GM19351 (cell line): ENCODE data around the gene PDE3A.
"Not testable (repeated sequence)": the region's sequence is repeated elsewhere in the genome, so short reads cannot be mapped to it uniquely, and the experiment has no call there.

Experiments used
- ATAC-seq: cut with Tn5 transposase; IDR thresholded peaks from one replicate; pipeline ENCODE4 v1.9.1; 2021; ENCODE audit warnings: mild to moderate bottlenecking, moderate library complexity; ENCODE audit not compliant: unreplicated experiment

The PDE3A gene

DNA sequence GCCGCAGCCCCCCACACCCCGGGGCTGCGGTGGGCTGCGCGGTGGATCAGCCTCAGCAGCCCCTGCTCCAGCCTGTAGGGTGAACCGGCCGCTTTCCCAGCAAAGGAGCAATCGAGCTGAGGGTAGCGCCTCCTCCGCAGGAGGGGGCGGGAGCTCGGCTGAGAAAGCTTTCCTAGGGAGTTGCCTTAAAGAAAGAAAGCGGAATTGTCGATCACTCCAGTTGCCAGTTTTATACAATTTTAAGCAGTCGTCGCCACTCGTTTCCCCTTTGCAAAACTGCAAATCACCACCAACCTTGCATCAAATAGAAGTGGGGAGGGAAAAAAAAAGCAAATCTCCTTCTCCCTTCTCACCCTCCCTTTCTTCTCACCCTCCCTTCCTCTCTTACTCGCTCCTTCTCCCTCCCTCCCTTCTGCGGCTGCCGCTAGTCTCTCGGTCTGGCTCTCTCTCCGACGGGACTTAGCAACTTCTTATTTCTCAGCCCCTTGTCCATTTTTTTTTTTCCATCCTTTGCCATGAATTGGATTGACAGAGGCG lies at the start of gene PDE3A:
PDE3A (plus strand) TSS at position 424 of the 537 bp plus-strand sequence. CDS start 748 bp downstream, outside the sequence.
- no peak for ATAC-seq

DNA sequence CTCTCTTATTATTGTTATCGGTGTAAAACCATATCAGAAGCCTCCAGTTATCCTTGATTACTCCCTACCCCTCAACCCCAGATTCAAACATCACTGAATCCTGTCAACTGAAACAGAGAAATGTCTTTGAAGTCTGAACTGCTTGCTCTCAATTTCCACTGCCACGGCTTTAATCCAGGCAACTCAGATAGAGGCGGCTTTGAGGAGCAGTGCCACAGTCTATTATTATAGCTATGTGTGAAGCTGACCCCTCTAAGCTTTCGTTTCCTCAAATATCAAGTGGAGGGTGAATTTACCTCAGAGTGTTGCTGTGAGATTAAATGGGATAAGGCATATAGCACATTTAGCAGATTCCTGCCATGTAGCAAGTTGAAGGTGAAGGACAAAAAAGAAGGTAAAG lies 49.0 kb upstream of the PDE3A start:
- no peak for ATAC-seq

DNA sequence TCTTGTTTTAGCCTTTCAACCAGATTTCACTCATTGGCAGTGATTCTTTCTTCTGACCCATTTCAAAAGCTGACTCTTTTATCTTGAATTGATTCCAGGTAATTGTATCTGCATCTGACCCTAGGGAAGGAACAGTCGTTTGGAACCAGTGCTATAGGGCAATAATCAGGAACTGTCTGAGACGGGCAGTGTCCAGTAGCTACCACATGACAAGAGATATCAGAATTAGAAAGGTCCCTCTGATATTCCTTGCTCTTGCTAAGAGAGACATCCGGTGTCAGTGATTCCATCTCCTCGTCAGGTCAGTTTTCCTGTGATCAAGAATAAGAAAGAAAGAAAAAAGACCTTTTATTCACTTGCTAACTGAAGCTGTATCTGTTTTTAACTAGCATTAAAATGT lies 47.8 kb upstream of the PDE3A start:
- no peak for ATAC-seq

DNA sequence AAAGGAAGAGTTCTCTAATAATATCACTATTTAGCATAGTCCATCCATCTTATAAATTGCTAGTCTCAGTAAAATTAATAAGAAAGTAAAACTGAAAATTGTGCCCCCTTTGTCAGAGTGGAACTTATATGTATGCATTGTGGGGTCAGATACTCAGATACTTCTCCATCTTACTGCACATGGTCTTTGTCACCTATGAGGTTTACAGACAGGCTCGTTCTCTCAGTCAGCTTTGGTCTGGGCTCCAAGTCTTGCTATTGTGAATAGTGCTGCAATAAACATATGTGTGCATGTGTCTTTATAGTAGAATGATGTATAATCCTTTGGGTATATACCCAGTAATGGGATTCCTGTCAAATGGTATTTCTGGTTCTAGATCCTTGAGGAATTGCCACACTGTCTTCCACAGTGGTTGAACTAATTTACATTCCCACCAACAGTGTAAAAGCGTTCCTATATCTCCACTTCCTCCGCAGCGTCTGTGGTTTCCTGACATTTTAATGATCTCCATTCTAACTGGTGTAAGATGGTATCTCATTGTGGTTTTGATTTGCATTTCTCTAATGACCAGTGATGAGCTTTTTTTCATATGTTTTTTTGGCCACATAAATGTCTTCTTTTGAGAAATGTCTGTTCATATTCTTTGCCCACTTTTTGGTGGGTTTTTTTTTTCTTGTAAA lies 37.4 kb upstream of the PDE3A start:
- not testable (repeated sequence) for ATAC-seq

DNA sequence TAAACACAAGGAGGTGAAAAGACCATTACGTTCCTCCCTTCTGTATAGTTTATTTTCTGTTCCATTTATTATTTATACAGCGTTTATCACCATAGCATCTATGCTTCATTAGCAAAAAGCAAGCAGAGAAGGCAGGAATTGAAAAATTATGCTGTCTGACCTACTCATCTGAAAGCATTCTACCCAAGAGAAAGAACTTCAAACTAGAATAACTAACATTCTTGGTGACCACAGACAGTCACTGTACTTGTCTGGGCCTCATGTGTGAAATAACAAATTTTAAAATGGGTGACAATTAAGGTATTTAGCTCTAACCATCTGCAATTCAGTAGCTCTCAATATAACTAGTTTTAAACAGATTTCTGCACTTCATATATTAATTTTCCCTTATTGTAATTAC lies 29.3 kb upstream of the PDE3A start:
- ATAC-seq: no peak

DNA sequence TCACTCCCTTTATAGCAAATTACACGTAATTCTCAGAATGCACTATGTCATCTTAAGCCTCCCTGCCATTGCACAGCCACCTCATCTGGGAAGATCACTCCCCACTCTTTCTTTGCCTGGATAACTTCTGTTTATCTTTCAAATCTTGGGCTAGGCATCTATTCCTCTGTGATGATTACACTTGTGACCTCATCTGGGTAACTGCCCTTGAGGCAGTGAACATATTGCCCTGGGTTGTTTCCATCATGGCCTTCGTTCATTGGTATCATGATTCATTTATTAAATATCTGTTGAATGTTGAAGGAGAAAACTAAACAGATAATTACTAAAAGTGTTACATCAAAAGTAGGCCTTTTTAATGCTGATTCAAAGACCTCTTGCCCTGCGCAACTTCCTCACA lies 26.2 kb upstream of the PDE3A start:
- no peak for ATAC-seq

DNA sequence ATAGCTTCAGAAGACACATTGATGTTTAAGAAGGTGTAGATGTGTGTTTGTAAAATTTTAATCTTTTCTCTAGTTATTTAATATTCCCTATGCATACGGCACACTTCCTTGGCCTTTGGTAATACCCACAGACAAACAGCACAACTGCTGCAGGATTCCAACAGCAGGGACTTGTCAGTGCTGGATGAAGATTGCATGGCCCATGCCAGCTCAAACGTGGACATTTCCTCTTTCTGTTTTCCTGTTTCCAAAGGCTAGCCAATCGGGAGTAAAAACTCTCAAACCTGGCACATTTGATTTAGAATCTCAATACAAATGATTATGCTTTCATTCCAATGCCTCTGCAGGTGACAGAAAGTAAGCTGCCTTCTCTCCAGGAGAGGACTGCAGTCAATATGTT lies 22.5 kb upstream of the PDE3A start:
- ATAC-seq: no peak

DNA sequence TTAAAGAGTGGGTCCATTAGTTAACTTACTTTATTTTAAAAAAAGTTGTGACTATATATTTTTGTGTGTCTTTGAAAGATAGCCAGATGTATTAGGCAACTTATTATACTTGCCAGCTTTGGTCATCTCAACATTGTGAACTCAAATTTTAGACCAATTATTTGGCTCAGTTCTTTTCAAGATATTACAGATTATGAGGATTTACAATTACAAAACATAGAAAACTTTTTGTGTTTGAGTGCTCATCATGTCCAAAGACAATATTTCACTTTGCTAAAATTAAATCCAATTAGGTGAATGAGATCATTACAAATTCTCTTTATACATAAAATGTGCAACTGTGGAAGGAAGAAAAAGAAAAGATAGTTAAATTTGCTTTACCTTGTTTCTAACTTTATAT lies 18.3 kb upstream of the PDE3A start:
- ATAC-seq: no peak

DNA sequence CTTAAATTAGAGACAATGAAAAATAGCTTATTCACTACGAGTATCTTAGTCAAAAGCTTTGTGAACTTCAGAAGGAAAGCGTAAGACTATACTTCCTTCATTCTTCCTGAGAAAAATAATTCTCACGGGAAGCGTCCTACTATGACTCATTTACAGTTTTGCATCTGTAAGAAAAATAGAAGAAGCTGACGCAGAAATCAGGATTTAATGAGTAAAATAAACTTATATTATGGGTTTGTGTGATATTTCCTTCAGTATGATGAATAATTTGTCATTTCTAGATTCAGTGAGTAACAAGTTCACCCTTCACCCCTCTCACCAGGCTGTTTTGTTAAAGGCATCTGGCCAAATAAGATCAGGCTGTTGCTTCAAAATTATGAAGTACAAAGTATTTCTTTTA lies 17.8 kb upstream of the PDE3A start:
- ATAC-seq: no peak

DNA sequence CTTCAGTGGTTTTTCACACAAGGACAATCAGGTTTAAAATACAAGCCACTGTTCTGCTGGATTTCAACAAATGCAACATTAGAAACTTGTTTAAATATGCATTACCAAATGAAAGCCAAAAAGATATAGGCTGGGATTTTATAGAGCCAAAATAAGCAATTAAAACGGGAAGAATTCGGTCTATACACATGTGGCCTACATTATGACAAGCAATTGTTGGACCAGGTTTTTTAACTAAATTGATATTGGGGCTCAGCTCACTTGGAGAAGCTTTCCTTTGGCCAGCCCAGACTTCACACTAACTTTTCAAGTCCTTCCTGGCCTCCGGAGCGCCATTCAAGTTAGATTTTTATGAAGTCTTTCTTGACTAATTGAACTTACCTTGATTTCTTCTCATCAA lies 16.9 kb upstream of the PDE3A start:
- no peak for ATAC-seq

DNA sequence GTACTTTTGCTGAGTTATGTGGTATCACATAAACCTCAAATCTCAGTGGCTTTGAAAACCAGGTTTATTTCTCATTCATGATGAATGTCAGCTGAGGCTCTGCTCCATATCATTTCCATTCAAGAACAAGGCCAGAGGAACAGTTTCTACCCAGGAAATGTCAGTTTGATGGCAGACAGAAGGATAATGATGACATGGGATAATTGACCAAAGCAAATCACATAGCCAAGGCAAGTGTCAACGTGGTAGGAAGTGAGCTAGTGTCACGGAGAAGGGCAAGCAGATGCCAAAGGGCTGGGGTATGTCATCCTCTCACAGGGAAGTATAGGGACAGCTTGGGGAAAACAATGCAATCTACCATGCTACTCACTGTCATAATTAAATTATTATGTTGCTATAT lies 12.3 kb upstream of the PDE3A start:
- ATAC-seq: no peak

DNA sequence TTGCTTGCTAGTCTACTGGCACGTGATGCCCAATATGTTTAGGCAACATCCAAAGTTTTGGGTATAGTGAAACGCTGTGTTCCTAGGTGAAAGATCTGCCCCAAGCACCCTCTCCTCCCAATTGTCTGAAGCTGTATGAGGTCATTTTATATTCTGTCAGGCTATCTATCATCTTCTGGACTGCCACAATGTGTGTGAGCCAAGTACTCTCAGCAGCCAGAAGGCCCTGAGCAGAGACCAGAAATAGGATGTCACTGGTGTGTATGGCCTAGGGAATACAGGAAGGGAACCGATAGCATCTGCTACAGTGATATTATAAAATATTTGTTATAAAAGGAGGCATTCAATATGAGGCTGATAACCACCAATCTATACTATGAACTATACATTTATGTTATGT lies 7.9 kb upstream of the PDE3A start:
- ATAC-seq: no peak

DNA sequence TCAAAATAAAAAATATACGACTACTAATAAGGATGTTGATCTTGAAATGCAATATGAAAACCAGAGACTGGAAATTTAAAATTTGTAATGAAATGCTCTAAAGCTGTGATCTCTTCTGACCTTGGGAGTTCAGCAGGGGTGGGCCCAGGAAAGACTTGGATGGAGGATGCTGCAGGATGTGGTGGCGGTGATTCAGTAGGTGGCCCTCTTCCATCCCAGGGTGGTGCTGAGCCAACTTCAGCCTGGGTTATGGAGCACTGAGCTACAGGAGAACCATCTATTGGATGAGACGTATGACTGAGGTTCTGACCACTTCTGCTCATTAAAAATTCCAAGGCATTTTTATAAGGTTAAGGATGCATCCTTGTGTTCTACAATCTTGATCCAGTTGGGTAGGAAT lies 6.9 kb upstream of the PDE3A start:
- ATAC-seq: no peak

DNA sequence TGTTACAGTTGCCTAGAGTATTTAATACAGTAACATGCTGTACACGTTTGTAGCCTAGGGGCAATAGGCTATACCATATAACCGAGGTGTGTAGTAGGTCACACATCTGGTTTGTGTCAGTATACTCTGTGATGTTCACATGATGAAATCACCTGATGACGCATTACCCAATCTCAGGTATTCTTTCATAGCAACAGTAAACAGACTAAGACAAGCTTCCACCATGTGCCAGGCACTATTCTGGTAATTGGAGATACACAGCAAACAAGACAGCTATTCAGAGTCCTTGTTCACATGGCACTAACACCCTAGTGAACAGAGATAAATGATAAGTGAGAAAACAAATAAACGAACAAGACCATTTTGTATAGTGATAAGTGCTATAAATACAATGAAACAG lies 3.8 kb upstream of the PDE3A start:
- ATAC-seq: no peak

DNA sequence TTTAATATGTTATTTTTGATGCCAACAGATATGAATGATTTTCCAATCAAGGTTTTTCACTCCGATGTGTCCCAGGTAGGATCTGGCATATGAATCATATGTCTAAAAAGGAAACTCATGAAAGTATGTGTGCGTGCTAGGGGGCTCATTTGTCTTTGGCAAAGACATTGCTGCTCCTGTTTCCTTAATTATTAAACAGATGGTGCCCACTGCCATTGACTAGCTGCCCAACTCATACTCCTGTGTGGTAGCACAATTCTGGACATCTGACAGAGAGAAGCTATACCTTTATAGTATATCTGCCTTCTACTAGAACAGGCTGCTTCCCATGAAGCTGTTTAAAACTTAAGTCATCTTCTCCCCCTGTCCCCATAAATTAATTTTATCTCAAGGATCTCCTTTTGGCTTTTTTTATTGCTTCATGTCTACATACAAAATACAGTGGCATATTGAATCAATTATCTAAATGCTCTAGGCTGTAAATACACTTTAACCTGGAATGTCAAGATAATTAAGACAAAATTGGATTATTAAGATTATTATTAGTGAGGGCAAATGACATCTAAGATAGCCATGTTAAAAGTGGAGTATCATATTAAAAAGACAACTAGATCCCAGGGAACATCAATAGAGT lies 1.4 kb upstream of the PDE3A start:
- no peak for ATAC-seq

DNA sequence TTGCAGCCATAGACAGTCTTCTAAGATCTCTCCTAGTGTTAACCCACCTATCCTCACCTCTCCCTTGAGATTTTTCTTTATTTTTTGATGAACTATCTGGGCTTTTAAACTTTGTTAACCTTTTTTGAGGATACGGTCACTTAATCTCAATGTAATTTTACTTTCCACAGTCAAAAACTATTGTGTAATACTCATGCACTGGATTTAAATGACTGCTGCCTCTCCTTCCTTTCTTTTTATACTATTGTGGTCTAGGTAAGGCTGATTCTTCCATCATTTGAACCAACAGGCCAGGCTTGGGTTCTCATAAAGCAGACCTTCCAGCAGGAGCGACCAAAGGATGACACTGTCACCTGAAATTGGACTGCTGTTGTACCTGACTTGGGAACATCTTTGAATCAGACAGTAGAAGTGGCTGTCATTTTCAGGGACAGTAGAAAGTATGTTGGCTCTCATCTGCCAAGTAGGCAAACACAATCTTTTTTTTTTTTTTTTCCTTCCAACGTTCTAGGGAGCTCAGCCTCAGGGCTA lies 689 bp upstream of the PDE3A start:
- no peak for ATAC-seq

DNA sequence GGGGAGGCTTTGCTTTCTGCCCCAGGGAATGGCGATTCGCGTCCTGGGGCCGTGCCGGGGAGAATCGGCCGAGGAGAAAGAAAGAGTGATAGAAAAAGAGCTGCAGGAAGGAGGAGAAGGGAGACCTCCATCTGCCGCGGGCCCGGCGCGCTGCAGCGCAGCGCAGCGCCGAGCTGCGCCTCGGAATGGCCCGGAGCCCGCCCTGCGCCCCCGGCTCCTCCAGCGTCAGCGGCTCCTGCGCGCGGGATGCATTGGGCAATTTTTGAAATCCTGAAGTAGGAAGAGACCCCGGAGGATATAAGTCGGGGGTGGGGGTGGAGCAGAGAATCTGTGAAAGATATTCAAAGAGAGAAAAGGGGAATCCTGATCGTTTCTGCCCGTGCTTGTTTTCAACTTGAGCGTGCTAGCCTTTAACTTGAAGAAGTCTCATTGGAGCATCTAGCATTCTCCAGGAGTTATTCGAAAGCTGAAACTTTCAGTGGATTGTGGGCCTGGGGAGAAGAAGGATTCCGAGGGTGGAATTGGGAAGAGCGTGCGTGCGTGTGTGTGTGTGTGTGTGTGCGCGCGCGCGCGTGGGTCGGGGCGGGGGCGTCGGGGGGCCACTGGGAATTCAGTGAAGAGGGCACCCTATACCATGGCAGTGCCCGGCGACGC lies 441 bp downstream of the PDE3A start:
- ATAC-seq: no peak

DNA sequence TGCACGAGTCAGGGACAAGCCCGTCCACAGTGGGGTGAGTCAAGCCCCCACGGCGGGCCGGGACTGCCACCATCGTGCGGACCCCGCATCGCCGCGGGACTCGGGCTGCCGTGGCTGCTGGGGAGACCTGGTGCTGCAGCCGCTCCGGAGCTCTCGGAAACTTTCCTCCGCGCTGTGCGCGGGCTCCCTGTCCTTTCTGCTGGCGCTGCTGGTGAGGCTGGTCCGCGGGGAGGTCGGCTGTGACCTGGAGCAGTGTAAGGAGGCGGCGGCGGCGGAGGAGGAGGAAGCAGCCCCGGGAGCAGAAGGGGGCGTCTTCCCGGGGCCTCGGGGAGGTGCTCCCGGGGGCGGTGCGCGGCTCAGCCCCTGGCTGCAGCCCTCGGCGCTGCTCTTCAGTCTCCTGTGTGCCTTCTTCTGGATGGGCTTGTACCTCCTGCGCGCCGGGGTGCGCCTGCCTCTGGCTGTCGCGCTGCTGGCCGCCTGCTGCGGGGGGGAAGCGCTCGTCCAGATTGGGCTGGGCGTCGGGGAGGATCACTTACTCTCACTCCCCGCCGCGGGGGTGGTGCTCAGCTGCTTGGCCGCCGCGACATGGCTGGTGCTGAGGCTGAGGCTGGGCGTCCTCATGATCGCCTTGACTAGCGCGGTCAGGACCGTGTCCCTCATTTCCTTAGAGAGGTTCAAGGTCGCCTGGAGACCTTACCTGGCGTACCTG lies 1.1 kb downstream of the PDE3A start:
- ATAC-seq: no peak

DNA sequence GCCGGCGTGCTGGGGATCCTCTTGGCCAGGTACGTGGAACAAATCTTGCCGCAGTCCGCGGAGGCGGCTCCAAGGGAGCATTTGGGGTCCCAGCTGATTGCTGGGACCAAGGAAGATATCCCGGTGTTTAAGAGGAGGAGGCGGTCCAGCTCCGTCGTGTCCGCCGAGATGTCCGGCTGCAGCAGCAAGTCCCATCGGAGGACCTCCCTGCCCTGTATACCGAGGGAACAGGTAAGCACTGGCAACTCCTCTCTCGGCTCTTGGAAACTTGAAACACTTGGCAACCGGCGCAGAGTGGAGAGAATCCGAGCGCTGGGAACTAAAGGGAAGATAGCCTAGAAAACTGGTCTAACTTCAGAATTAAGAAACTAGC lies 1.7 kb downstream of the PDE3A start:
- ATAC-seq: no peak

DNA sequence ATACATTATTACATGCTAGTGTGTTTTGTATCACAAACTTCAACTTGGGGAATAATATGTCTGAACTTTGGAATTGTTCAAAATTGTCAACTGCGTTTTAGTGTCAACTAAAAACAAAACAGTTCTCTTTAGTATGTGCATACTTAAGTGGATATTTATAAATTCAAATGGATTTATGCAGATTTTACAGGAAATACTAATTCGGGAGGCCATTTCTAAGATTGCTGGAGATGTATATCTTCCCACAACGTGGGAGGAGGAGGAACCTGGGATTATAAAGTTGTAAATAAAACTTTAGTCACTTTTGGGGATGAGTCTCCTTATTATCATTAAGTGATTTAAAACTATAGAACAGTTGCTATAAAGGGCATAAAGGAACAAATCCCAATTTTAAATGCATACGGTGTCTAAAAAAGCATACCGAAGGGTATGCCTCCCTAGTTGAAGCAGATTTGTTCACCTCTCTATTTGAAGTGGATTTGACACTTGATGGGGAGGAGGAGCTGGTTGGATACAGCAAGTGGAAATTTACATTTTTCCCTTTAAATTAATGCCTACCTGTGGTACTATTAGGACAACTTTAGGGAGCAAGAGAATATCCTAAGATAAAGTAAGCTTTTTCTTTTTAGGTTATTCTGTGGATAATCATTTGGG lies 2.7 kb downstream of the PDE3A start:
- ATAC-seq: no peak
